Midbrain (tissue), 1 donor: ENCODE measurements around the gene TMEM30A.

ENCODE experiments used
- DNase-seq: peaks from one replicate; lab custom pipeline; 2025; lab: John Stamatoyannopoulos, UW

The TMEM30A gene

GRCh38 chr6:75215291-75215690, 69.3 kb downstream of the TMEM30A start:
- no peak for DNase-seq

- no peak for DNase-seq
Measured at GRCh38 chr6:75213732-75214131, 70.9 kb downstream of the TMEM30A start.

- peak; percentile 38 for DNase-seq
Measured at GRCh38 chr6:75213112-75213511, 71.5 kb downstream of the TMEM30A start.

GRCh38 chr6:75211920-75212590, 72.5 kb downstream of the TMEM30A start:
- no peak for DNase-seq

- DNase-seq = peak; percentile 76
Measured at GRCh38 chr6:75210885-75211739, 73.5 kb downstream of the TMEM30A start.

GRCh38 chr6:75209184-75209723, 75.3 kb downstream of the TMEM30A start:
- DNase-seq = no peak

GRCh38 chr6:75208298-75209183, 76.1 kb downstream of the TMEM30A start:
- DNase-seq = peak; percentile 90

GRCh38 chr6:75206576-75207342, 77.8 kb downstream of the TMEM30A start:
- no peak for DNase-seq

GRCh38 chr6:75205776-75206575, 78.6 kb downstream of the TMEM30A start, which contains the start of gene COL12A1:
Gene COL12A1, minus strand, starts transcription at chr6:75206053. Its CDS starts 3,261 bp downstream, at chr6:75202792.
- no peak for DNase-seq

GRCh38 chr6:75204959-75205775, 79.4 kb downstream of the TMEM30A start:
- no peak for DNase-seq

- DNase-seq = peak; percentile 51
Measured at GRCh38 chr6:75204217-75204958, 80.2 kb downstream of the TMEM30A start.

- DNase-seq = no peak
Measured at GRCh38 chr6:75203721-75204120, 80.9 kb downstream of the TMEM30A start.
